Memory B cell (primary cell): Measurements from ENCODE around the gene ATP6V0E2.

Experiments
- ATAC-seq: fragments of 150-1000 bp; cut with Tn5 transposase; 2 replicates; pipeline ENCODE4 v1.10.0; 2021; ENCODE audit warnings: low read depth, mild to moderate bottlenecking, moderate library complexity
- DNase-seq, 2 donors: peaks; one replicate each; pipeline ENCODE4 v3.0.0; 2022; ENCODE audit warnings: low spot score in 2 of 2
- H3K27ac Mint-ChIP-seq: one replicate; pipeline ENCODE4 v1.8.0; 2022; ENCODE audit warnings: mild to moderate bottlenecking, moderate library complexity, mixed read lengths
- H3K27me3 Mint-ChIP-seq: one replicate; pipeline ENCODE4 v1.8.0; 2022; ENCODE audit warnings: mixed read lengths
- H3K36me3 Mint-ChIP-seq: one replicate; pipeline ENCODE4 v1.8.0; 2022; ENCODE audit warnings: mild to moderate bottlenecking, mixed read lengths
- H3K4me1 Mint-ChIP-seq: one replicate; pipeline ENCODE4 v1.8.0; 2022; ENCODE audit warnings: mixed read lengths
- H3K4me3 Mint-ChIP-seq: one replicate; pipeline ENCODE4 v1.8.0; 2022; ENCODE audit warnings: mild to moderate bottlenecking, moderate library complexity, mixed read lengths
- H3K9me3 Mint-ChIP-seq: one replicate; pipeline ENCODE4 v1.8.0; 2022; ENCODE audit warnings: mixed read lengths

The ATP6V0E2 gene

DNA sequence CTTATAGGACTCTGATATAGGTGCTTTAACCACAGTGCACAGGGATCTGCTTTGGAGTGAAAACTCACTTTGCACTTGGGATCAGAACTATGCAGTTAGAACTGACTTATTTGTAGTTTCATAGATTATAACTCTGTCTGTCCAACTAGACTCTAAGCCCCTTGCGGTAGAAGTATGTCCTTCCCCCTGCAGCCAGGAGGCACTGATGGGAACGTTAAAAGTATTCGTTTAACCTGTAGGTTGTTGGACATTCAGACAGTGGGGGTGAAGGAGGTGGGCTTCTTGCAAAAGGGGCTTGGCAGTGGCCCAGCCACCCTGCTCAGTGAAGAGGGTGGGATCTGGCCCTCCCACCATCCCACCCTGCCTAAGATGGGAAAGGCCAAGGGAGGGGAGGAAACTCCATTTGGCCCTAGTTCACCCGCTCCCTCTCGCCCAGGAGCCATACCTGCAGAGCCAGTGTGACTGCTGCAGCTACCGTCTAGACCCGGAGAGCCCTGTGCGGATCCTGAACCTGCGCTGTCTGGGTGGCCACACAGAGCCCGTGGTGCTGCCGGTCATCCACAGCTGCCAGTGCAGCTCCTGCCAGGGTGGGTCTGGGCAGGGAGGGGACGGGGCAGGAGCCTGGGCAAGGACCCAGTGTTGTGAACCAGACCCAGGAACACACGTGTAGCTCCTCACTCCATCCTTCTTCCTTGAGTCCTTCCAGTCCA, 41.3 kb upstream of the ATP6V0E2 start:
- Mint-ChIP-seq H3K36me3 (peaks cover 3% of the 10 kb centered on the region), H3K4me1 (no peaks in the 10 kb centered on the region), H3K9me3 (no peaks in the 10 kb centered on the region), H3K4me3 (no peak overlapping the region), H3K27ac (no peak overlapping the region), H3K27me3 (peaks cover 26% of the 10 kb centered on the region)
- DNase-seq (no peak), ATAC-seq (no peak)

- no peak overlapping the region for H3K4me3 Mint-ChIP-seq
- peaks cover 5% of the 10 kb centered on the region for H3K4me1 Mint-ChIP-seq
- ATAC-seq (no peak), DNase-seq (no peak)
- H3K9me3 Mint-ChIP-seq = no peaks in the 10 kb centered on the region
- peaks cover 3% of the 10 kb centered on the region for H3K36me3 Mint-ChIP-seq
- no peak overlapping the region for H3K27ac Mint-ChIP-seq
- peaks cover 26% of the 10 kb centered on the region for H3K27me3 Mint-ChIP-seq
Observed at GRCh38 chr7:149833495-149834130, 40.2 kb upstream of the ATP6V0E2 start.

- Mint-ChIP-seq H3K4me1 (peaks cover 10% of the 10 kb centered on the region), H3K4me3 (no peak overlapping the region), H3K27me3 (peaks cover 26% of the 10 kb centered on the region), H3K9me3 (no peaks in the 10 kb centered on the region), H3K36me3 (peaks cover 3% of the 10 kb centered on the region), H3K27ac (no peak overlapping the region)
- ATAC-seq = no peak
- no peak for DNase-seq
Observed at GRCh38 chr7:149834601-149835000, 39.2 kb upstream of the ATP6V0E2 start.

DNA sequence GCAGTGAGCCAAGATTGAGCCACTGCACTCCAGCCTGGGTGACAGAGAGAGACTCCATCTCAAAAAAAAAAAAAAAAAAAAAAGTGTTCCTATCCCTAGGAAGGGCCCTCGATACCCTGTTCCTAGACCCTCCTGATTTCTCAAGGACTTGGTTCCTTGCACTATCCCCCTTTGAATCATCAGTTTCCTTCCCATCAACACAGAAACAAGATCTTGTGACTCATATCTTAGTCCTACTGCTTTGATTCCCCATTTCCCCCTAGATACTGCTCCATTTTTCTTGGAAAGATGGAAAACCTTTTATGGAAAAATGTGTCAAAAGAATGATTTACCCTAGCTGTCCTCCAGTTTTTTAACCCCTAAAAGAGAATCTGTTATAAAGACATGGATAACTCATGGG, 37.3 kb upstream of the ATP6V0E2 start:
- Mint-ChIP-seq H3K36me3 (no peaks in the 10 kb centered on the region), H3K27ac (no peak overlapping the region), H3K4me1 (peaks cover 11% of the 10 kb centered on the region), H3K27me3 (peaks cover 16% of the 10 kb centered on the region), H3K4me3 (no peak overlapping the region), H3K9me3 (no peaks in the 10 kb centered on the region)
- ATAC-seq = no peak
- DNase-seq = no peak

- no peaks in the 10 kb centered on the region for H3K36me3 Mint-ChIP-seq
- peaks cover 14% of the 10 kb centered on the region for H3K27me3 Mint-ChIP-seq
- H3K27ac Mint-ChIP-seq = peak overlapping the region; percentile 89
- DNase-seq (no peak), ATAC-seq (no peak)
- peaks cover 14% of the 10 kb centered on the region for H3K4me1 Mint-ChIP-seq
- H3K4me3 Mint-ChIP-seq = peak overlapping the region; percentile 92
- H3K9me3 Mint-ChIP-seq = no peaks in the 10 kb centered on the region
Observed at GRCh38 chr7:149837564-149838223, 36.1 kb upstream of the ATP6V0E2 start.

DNA sequence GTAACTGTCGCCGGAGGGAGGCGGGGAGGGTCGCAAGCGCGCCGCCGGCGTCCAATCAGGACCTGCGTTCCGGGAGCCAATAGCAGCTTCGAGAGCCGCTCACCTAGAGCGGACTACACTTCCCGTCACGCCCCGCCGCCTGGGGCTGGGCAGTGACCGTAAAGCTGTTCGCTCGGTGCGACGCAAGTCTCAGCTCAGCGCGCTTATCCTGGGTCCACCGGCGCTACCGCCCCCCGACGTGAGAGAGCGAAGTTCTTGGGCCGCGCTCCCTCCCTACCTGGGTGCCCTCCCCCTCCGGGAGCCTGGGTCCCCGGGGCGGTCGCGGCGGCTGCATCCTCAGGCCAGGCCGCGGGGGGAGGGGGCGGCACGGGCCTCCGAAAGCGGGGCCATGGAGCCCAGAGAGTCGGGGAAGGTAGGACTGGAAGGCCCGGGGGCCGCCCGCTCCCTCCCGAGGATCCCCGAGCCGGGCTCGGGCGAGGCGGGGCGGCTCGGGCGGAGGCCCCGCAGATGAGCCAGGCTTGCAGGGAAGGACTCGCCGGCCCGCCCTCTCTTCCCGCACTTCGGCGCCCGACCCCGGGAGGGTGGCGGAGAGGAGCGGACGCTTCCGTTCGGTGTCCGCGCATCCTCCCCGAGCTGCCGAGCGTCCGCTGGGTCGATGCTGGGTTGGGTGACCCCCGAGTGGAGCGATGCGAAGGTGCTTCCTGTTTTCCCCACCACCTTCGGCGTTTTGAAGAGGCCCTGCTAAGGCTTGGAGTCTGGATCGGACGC, 35.4 kb upstream of the ATP6V0E2 start, which contains the start of gene ZNF862:
ZNF862 (plus strand) TSS at position 152 of the 768 bp plus-strand sequence; CDS start at position 389, 237 bp downstream.
- peak; percentile 96 for ATAC-seq
- Mint-ChIP-seq H3K36me3 (no peaks in the 10 kb centered on the region), H3K27ac (peak within 1 kb of the TSS; percentile 89), H3K4me3 (peak within 1 kb of the TSS; percentile 92), H3K9me3 (no peaks in the 10 kb centered on the region), H3K4me1 (peaks cover 14% of the 10 kb centered on the region), H3K27me3 (peaks cover 12% of the 10 kb centered on the region)
- DNase-seq = peak; percentile 86 to 91

- no peaks in the 10 kb centered on the region for H3K9me3 Mint-ChIP-seq
- H3K27ac Mint-ChIP-seq = peak overlapping the region; percentile 89
- ATAC-seq (no peak), DNase-seq (no peak)
- peaks cover 14% of the 10 kb centered on the region for H3K4me1 Mint-ChIP-seq
- H3K36me3 Mint-ChIP-seq = no peaks in the 10 kb centered on the region
- peaks cover 12% of the 10 kb centered on the region for H3K27me3 Mint-ChIP-seq
- peak overlapping the region; percentile 79 for H3K4me3 Mint-ChIP-seq
Observed at GRCh38 chr7:149838992-149839408, 34.8 kb upstream of the ATP6V0E2 start.

DNA sequence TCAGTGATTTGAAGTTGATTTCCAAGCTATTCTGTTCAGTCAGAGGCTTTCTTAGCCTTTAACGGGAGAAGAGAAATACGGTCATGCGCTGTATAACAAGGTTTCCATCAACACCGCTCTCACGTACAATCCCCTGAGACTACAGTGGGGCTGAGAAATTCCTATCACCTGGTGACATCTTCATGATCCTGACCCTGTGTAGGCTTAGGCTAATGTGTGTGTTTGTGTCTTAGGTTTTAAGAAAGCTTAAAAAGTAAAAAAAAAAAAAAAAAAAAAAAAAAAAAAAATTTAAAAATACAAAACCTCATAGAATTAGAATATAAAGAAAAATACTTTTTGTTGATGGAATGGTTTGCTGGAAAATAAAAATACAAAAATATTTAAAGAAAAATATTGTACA, 33.8 kb upstream of the ATP6V0E2 start:
- ATAC-seq (no peak), DNase-seq (no peak)
- Mint-ChIP-seq H3K4me3 (no peak overlapping the region), H3K9me3 (no peaks in the 10 kb centered on the region), H3K27ac (no peak overlapping the region), H3K36me3 (peaks cover 1% of the 10 kb centered on the region), H3K27me3 (peaks cover 3% of the 10 kb centered on the region), H3K4me1 (peaks cover 16% of the 10 kb centered on the region)

GRCh38 chr7:149843566-149843965, 30.2 kb upstream of the ATP6V0E2 start:
- Mint-ChIP-seq H3K9me3 (no peaks in the 10 kb centered on the region), H3K4me1 (peaks cover 27% of the 10 kb centered on the region), H3K27ac (no peak overlapping the region), H3K4me3 (no peak overlapping the region), H3K27me3 (no peaks in the 10 kb centered on the region), H3K36me3 (peaks cover 8% of the 10 kb centered on the region)
- DNase-seq (no peak), ATAC-seq (no peak)

GRCh38 chr7:149844445-149844844, 29.3 kb upstream of the ATP6V0E2 start:
- no peak overlapping the region for H3K4me3 Mint-ChIP-seq
- no peak for DNase-seq
- no peaks in the 10 kb centered on the region for H3K27me3 Mint-ChIP-seq
- peaks cover 8% of the 10 kb centered on the region for H3K36me3 Mint-ChIP-seq
- no peak for ATAC-seq
- H3K27ac Mint-ChIP-seq = no peak overlapping the region
- H3K9me3 Mint-ChIP-seq = no peaks in the 10 kb centered on the region
- peaks cover 23% of the 10 kb centered on the region for H3K4me1 Mint-ChIP-seq

- no peaks in the 10 kb centered on the region for H3K27me3 Mint-ChIP-seq
- H3K27ac Mint-ChIP-seq = no peak overlapping the region
- H3K36me3 Mint-ChIP-seq = peaks cover 8% of the 10 kb centered on the region
- H3K4me1 Mint-ChIP-seq = peaks cover 20% of the 10 kb centered on the region
- no peaks in the 10 kb centered on the region for H3K9me3 Mint-ChIP-seq
- H3K4me3 Mint-ChIP-seq = no peak overlapping the region
- ATAC-seq = no peak
- DNase-seq = no peak
Observed at GRCh38 chr7:149845257-149845980, 28.4 kb upstream of the ATP6V0E2 start.

DNA sequence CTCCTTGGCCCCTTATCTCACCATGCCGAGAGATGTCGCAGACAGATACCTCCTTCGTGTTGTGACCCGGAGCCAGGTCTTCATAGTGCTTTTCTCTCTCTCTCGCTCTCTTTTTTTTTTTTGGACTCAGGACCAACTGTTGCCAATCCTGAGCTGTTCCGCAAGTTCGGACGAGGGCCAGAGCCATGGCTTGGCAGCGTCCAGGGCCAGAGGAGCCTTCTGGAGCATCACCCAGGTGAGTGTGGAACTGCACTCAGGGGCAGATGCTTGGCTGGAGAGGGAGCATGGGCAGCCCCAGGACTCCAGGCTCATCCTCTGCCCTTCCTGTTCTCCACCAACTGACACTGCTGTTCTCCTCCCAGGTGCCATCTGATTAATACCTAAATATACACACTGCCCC, 27.7 kb upstream of the ATP6V0E2 start:
- no peak for ATAC-seq
- Mint-ChIP-seq H3K9me3 (no peaks in the 10 kb centered on the region), H3K36me3 (peaks cover 8% of the 10 kb centered on the region), H3K4me1 (peaks cover 20% of the 10 kb centered on the region), H3K27ac (no peak overlapping the region), H3K27me3 (no peaks in the 10 kb centered on the region), H3K4me3 (no peak overlapping the region)
- DNase-seq = no peak

DNA sequence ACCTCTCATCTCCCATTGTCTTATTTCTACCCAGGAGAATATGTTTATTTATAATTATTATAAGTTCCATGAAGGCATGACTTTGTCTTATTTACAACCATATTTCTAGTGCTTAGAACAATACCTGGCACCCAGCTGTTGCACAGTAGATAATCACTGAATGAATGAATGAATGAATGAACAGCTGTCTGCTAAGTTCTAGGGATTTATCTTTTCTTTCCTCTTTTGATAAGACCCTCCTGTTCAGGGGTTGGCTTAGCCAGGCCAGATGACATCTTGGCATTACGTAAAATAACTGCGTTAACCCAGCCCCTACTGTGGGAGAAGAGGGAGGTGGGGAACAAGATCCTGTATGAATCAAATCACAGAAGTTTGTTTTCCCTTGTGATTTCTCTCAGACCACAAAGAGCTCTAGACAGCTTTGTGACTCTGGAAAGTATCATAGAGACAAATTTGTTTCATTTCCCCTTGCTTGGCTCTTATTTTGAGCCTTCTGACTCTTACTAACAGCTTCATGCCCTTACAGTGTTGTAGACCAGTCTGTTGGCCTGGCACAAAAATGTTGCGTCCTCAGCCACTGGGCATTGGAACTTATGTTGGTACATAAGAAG, 27.2 kb upstream of the ATP6V0E2 start:
- Mint-ChIP-seq H3K9me3 (no peaks in the 10 kb centered on the region), H3K36me3 (peaks cover 8% of the 10 kb centered on the region), H3K4me3 (no peak overlapping the region), H3K27ac (peak overlapping the region; percentile 60), H3K4me1 (peaks cover 20% of the 10 kb centered on the region), H3K27me3 (no peaks in the 10 kb centered on the region)
- DNase-seq (no peak), ATAC-seq (peak; percentile 90)
